HepG2 (cell line): ENCODE data around the gene PLCG2. TPM values are rescaled to one million over a fixed set of nuclear protein-coding genes. Genes with fewer than 3 reads are reported as not detected.

Source experiments
- ATAC-seq: fragments of 200-7000 bp; cut with Tn5 transposase; 3 replicates; pipeline ENCODE4 v1.9.1; 2020; ENCODE audit warnings: mild to moderate bottlenecking, moderate library complexity
- BruUV-seq: library from RNA; stranded (reverse); fragments of 400-500 nt; replicated peaks from 2 replicates; lab custom pipeline; 2021; lab: Mats Ljungman, UMichigan
- CTCF ChIA-PET: fragments of 300-600 bp; formaldehyde crosslinking; extraction: SDS; loops from one replicate; lab custom pipeline; 2021; ENCODE audit warnings: low total read pairs, inconsistent platforms, low intra/inter-chr PET ratio; lab: Yijun Ruan, JAX
- POLR2A ChIA-PET: fragments of 350-600 bp; sonication (Branson Sonifier 250); formaldehyde crosslinking; loops from one replicate; lab custom pipeline; 2020; ENCODE audit warnings: antibody characterized with exemption, inconsistent platforms; lab: Yijun Ruan, JAX
- DNase-seq: peaks from one replicate; pipeline ENCODE4 v3.0.0-alpha.2; 2015; ENCODE audit warnings: low spot score
- FAIRE-seq: peaks from 3 replicates; lab custom pipeline; 2011; peaks lifted over from hg19 to GRCh38; lab: Jason Lieb, UNC
- H2AFZ ChIP-seq: one replicate; pipeline ENCODE4 v1.6.1; 2011; ENCODE audit warnings: low read length, inconsistent platforms
- H3K27ac ChIP-seq: fragments of 300-600 bp; 3 replicates; pipeline ENCODE4 v1.8.0; 2011; ENCODE audit warnings: mixed run types, mild to moderate bottlenecking, mixed read lengths, low read length, inconsistent platforms; ENCODE audit not compliant: insufficient read depth; ENCODE audit errors: extremely low read length
- H3K27me3 ChIP-seq, 2 experiments: fragments of 200-600 bp in 1 of 2; 2 replicates in 1 of 2; 3 replicates in 1 of 2; pipeline versions ENCODE4 v1.6.0 to v1.8.0; 2011; ENCODE audit warnings: low read length in 2 of 2, mild to moderate bottlenecking in 2 of 2, moderate library complexity in 2 of 2, inconsistent platforms in 1 of 2; ENCODE audit not compliant: insufficient read depth in 2 of 2, control insufficient read depth in 1 of 2
- H3K36me3 ChIP-seq, 2 experiments: fragments of 200-600 bp in 1 of 2; replicated peaks in 1 of 2; 2 replicates in 1 of 2; 3 replicates in 1 of 2; pipeline versions ENCODE4 v1.5.1 to v1.8.0; 2011; ENCODE audit warnings: low read length in 2 of 2, inconsistent platforms in 1 of 2; ENCODE audit not compliant: insufficient read depth in 2 of 2, control insufficient read depth in 1 of 2
- H3K4me1 ChIP-seq: 2 replicates; pipeline ENCODE4 v1.5.1; 2012; ENCODE audit warnings: low read length, inconsistent platforms; ENCODE audit not compliant: insufficient read depth
- H3K4me2 ChIP-seq: 2 replicates; pipeline ENCODE4 v1.6.0; 2011; ENCODE audit warnings: low read depth, low read length, inconsistent platforms
- H3K4me3 ChIP-seq, 3 experiments: fragments of 200-600 bp in 1 of 3; sonication (generic), shearing (Covaris generic) in 1 of 3; replicated peaks in 1 of 3; 2 replicates each; pipeline ENCODE4 v1.5.1; 2011 to 2016; ENCODE audit warnings: low read length in 3 of 3, inconsistent platforms in 2 of 3, low read depth in 2 of 3, mild to moderate bottlenecking in 2 of 3, control low read depth in 1 of 3, mixed read lengths in 1 of 3; ENCODE audit not compliant: insufficient read depth in 1 of 3
- H3K79me2 ChIP-seq: one replicate; pipeline ENCODE4 v1.6.1; 2011; ENCODE audit warnings: low read length, inconsistent platforms; ENCODE audit not compliant: insufficient read depth
- H3K9ac ChIP-seq: 2 replicates; pipeline ENCODE4 v1.6.0; 2011; ENCODE audit warnings: mild to moderate bottlenecking, low read depth, low read length, inconsistent platforms; ENCODE audit not compliant: insufficient read depth
- H3K9me3 ChIP-seq: 2 replicates; pipeline ENCODE4 v1.5.1; 2012; ENCODE audit warnings: mild to moderate bottlenecking, low read length
- H4K20me1 ChIP-seq: 2 replicates; pipeline ENCODE4 v1.6.0; 2011; ENCODE audit warnings: inconsistent platforms, mild to moderate bottlenecking, low read length, moderate library complexity; ENCODE audit not compliant: insufficient read depth
- CEBPZ ChIP-seq: IDR thresholded peaks from 2 replicates; pipeline ENCODE4 v1.6.1; 2012; ENCODE audit warnings: low read length, improper control_type of control experiment
- FOXP4 ChIP-seq: sonication (generic); formaldehyde crosslinking; IDR thresholded peaks from 2 replicates; pipeline ENCODE4 v1.4.0; 2020; ENCODE audit warnings: missing genetic modification reagents
- ZNF205 ChIP-seq: IDR thresholded peaks from 2 replicates; pipeline ENCODE4 v1.6.1; 2018; ENCODE audit warnings: missing biosample characterization, missing genetic modification reagents
- ZNF235 ChIP-seq: sonication (generic); formaldehyde crosslinking; IDR thresholded peaks from 2 replicates; pipeline ENCODE4 v1.8.1; 2023; ENCODE audit warnings: mild to moderate bottlenecking, missing genetic modification reagents, borderline replicate concordance
- ZNF589 ChIP-seq: sonication (generic); formaldehyde crosslinking; conservative IDR thresholded peaks from 2 replicates; pipeline ENCODE4 v1.8.0; 2022; ENCODE audit warnings: mild to moderate bottlenecking, moderate library complexity, missing genetic modification reagents
- ZNF720 ChIP-seq: sonication (generic); formaldehyde crosslinking; IDR thresholded peaks from 2 replicates; pipeline ENCODE4 v1.4.0; 2020; ENCODE audit warnings: missing genetic modification reagents
- ZXDC ChIP-seq: sonication (generic); formaldehyde crosslinking; IDR thresholded peaks from 2 replicates; pipeline ENCODE4 v1.5.0; 2020; ENCODE audit warnings: mild to moderate bottlenecking, missing genetic modification reagents
- WGBS: methylation state at CpG from one replicate; pipeline ENCODE4 v1.1.6; 2017; ENCODE audit warnings: low lambda C conversion rate; 5-methylcytosine and 5-hydroxymethylcytosine counted together
- in situ Hi-C: cut with HindIII; loops from 2 replicates; pipeline ENCODE4 v1.10.0; 2017; ENCODE audit warnings: low pct_unique_long_range_greater_than_20kb; ENCODE audit not compliant: extremely low pct_ligation_motif_present
- intact Hi-C: fragments of 100-400 bp; cut with micrococcal nuclease; formaldehyde crosslinking; loops from one replicate; pipeline ENCODE4 v1.10.0; 2022; ENCODE audit not compliant: unreplicated experiment
- polyA plus RNA-seq, 8 experiments: library from polyadenylated mRNA; depleted of rRNA in 3 of 8; stranded (reverse) in 7 of 8; unstranded in 1 of 8; fragments of >200 nt; fragmentation: Illumina TruSeq in 4 of 8; extraction: Trizol in 4 of 8; gene quantifications; 2 replicates each; pipeline versions ENCODE4 v1.2.1 to v1.2.3, GENCODE V29; 2011 to 2016; ENCODE audit warnings: low read depth in 4 of 8, missing spikeins in 1 of 8, mixed read lengths in 1 of 8; ENCODE audit not compliant: insufficient read depth in 1 of 8
- total RNA-seq, 5 experiments: library from RNA; depleted of rRNA; stranded (reverse); fragments of >200 nt; fragmentation: Illumina TruSeq; extraction: Trizol; gene quantifications; 2 replicates each; pipeline ENCODE4 v1.2.3, GENCODE V29; 2016; ENCODE audit warnings: low read depth in 1 of 5
- TF ChIP-seq, protein P1 (sequence below): sonication (generic); formaldehyde crosslinking; IDR thresholded peaks from 2 replicates; pipeline ENCODE4 v1.4.0; 2020; ENCODE audit warnings: missing genetic modification reagents, borderline replicate concordance

PLCG2 gene
- total and polyA plus RNA-seq, 2 of the 13 experiments (the other 11 are each of a cell fraction or from before 2014, with no cell fraction given), result 0.13 to 0.18 TPM

DNA sequence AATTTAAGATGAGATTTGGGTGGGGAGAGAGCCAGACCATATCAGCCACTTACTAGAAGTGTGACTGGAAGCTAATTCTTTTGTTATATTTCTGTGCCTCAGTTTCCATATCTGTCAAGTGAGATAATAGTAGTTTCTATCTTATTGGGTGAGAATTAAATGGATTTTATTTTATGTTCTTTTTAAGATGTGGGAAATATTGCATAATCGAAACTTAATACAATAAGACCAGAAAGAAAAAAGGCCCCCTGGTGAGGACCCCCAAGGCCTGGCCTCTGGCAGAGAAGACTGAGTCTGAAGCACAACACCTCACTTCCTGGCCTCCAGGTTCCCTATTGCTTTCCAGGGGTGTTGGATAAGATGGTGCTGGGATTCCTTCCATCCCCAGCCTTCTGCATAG is 13.7 kb downstream of the PLCG2 start (continued):
- no peak for TF ChIP-seq CEBPZ
- no peak for TF ChIP-seq ZXDC
- no peak for TF ChIP-seq ZNF589
- no peak for TF ChIP-seq ZNF205 (CRISPR knock-in tag)
- TF ChIP-seq, all 625 proteins: peak for 0

DNA sequence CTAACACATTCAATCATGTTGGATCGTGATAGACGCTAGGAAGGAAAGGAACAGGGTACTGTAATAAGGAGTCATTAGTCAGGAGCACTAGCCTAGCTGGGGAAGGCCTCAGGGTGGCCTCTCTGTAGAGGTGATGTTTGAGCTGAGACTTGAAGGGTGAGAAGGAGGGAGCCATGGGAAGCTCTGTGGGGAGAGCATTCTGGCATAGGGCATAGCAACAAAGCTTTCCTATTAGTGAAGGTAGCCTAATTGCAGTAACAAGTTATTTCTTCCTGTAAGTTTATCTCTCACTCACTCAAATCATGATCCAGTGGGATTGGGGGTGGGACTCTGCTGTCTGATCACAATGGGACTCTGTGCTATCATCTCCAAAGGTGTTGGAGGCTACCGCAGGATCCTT is 16.1 kb downstream of the PLCG2 start:
- in situ Hi-C loops, result no loop called here
- Histone ChIP-seq H3K4me3 (no peak overlapping the region), H3K27ac (no peak overlapping the region), H3K36me3 (no peaks in the 10 kb centered on the region), H3K79me2 (no peaks in the 10 kb centered on the region), H3K4me1 (no peaks in the 10 kb centered on the region), H3K9me3 (no peaks in the 10 kb centered on the region), H2AFZ (no peak overlapping the region), H4K20me1 (no peaks in the 10 kb centered on the region), H3K4me2 (no peak overlapping the region), H3K9ac (no peak overlapping the region), H3K27me3 (peaks cover 0 to 19% of the 10 kb centered on the region in 2 experiments; a peak in 2 of 5 replicates)
- ATAC-seq (no peak), DNase-seq (no peak), FAIRE-seq (no peak)
- 64% methylated on average over 3 of the region's 3 CpGs for WGBS
- intact Hi-C loops, result no loop called here
- ChIA-PET CTCF (no interaction called here), POLR2A (no interaction called here)
- no TSS peak for BruUV-seq
- TF ChIP-seq ZNF720 (CRISPR knock-in tag) (no peak), FOXP4 (CRISPR knock-in tag) (no peak), ZNF235 (CRISPR knock-in tag) (no peak)
- TF ChIP-seq, protein P1, sequence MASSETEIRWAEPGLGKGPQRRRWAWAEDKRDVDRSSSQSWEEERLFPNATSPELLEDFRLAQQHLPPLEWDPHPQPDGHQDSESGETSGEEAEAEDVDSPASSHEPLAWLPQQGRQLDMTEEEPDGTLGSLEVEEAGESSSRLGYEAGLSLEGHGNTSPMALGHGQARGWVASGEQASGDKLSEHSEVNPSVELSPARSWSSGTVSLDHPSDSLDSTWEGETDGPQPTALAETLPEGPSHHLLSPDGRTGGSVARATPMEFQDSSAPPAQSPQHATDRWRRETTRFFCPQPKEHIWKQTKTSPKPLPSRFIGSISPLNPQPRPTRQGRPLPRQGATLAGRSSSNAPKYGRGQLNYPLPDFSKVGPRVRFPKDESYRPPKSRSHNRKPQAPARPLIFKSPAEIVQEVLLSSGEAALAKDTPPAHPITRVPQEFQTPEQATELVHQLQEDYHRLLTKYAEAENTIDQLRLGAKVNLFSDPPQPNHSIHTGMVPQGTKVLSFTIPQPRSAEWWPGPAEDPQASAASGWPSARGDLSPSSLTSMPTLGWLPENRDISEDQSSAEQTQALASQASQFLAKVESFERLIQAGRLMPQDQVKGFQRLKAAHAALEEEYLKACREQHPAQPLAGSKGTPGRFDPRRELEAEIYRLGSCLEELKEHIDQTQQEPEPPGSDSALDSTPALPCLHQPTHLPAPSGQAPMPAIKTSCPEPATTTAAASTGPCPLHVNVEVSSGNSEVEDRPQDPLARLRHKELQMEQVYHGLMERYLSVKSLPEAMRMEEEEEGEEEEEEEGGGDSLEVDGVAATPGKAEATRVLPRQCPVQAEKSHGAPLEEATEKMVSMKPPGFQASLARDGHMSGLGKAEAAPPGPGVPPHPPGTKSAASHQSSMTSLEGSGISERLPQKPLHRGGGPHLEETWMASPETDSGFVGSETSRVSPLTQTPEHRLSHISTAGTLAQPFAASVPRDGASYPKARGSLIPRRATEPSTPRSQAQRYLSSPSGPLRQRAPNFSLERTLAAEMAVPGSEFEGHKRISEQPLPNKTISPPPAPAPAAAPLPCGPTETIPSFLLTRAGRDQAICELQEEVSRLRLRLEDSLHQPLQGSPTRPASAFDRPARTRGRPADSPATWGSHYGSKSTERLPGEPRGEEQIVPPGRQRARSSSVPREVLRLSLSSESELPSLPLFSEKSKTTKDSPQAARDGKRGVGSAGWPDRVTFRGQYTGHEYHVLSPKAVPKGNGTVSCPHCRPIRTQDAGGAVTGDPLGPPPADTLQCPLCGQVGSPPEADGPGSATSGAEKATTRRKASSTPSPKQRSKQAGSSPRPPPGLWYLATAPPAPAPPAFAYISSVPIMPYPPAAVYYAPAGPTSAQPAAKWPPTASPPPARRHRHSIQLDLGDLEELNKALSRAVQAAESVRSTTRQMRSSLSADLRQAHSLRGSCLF (CRISPR knock-in tag), result no peak
